HG03139 (cell line): ENCODE data around the gene MRAP2.

ENCODE experiments used
- ATAC-seq: cut with Tn5 transposase; IDR thresholded peaks from one replicate; pipeline ENCODE4 v1.9.1; 2021; ENCODE audit not compliant: unreplicated experiment

Gene MRAP2, protein sequence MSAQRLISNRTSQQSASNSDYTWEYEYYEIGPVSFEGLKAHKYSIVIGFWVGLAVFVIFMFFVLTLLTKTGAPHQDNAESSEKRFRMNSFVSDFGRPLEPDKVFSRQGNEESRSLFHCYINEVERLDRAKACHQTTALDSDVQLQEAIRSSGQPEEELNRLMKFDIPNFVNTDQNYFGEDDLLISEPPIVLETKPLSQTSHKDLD

DNA sequence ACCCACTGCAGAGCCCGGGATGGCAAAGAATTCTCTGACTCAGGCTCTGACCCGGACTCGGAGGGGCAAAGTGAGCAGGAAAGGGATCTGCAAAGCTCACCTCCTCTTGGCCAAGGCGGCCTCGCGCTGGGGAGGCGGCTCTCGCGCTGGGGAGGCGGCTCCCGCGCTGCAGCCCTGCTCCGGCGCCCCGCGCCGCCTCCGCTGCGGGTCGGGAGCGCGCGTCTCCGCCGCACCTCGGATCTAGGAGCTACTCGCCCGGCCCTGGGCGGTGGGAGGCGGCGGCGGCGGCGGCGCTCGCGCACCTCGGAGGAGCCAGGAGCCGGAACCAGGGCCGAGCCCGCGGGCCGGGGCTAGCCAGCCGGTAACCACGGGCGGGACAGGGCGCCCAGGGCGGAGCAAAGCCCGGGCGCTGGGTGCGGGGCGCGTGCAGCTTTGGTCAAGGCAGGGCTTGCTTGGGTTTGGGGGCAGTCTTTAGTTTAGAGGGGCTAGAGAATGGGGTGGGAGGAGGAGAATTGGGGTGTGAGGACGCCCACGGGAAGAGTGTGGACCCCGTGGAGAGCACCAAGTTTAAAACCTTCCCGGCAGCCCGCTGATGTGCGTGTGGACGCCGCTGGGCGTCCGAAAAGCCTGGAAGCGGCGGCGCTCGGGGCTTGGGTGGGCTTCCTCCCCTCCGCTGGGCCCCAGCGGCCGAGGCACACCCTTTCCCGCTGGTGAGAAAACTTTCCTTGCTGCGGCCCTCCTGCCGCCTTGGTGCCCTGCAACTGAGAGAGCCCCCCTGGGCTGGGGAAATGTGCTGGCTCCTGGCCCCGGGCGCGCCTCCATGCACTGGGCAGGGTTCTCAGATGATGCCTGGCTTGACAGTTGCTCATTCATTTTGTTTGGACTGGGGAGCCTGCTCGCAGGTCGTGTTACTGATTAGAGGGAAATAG lies at the start of gene MRAP2:
TSS of gene MRAP2 (plus strand) at position 250 of the 929 bp plus-strand sequence. CDS start 21,547 bp downstream, outside the sequence.
- no peak for ATAC-seq

DNA sequence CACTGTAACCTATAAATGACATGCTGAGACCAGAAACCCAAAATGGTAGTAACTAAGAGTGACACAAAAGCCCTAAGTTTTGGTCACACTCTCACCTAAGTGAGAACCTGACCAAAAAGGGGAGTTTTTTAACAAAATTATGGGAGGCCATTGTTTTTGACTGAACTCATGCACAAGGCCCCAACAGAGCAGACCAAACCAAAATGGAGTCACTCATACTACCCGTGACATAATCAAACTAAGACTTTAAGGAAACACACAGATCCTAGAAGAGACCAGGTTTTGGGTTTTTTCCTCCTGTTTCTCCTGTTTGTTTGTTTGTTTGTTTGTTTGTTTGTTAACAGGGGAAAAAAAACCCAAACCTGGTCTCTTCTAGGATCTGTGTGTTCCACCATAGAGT lies 49.2 kb upstream of the MRAP2 start:
- ATAC-seq: no peak

GRCh38 chr6:83985308-83985713 lies 48.3 kb upstream of the MRAP2 start:
- ATAC-seq: no peak

DNA sequence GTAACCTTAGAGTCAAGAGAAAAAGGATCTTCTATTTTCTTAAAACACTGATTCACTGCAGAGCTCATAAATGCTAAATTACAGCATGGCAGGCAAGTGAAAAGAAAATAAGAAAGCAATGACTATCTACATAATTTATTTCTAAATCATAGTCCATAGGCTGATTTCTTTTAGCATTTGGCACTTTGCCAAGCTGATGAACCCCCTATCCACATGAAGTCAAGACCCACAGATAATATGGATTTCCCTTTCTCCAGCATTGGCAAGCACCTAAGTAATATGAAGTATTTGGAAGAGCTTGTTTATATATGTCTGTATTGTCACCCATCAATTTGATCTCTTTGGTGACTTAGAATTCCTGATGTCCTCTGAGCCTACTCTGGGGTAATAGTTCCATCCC lies 47.9 kb upstream of the MRAP2 start:
- no peak for ATAC-seq

- ATAC-seq: no peak
Measured at GRCh38 chr6:83998021-83998584, 35.5 kb upstream of the MRAP2 start.

DNA sequence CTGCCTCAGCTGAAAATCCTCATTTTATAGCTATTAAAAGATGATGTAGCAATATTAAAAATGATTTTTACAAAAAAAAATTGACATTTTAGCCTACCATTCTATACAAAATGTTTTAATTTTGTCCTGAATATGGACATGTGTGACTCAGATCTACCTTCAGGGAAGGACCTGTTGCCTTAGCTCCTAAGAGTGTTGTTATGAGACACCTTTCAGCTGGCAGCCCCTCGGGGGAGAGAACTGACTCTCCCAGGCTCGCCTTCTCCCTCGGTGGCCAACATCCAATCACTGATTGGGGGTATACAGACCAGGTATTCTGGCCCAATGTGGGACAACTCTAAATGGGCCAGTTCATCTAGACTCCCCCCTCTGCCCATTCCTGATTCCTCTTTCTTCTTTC lies 32.5 kb upstream of the MRAP2 start:
- ATAC-seq: no peak

DNA sequence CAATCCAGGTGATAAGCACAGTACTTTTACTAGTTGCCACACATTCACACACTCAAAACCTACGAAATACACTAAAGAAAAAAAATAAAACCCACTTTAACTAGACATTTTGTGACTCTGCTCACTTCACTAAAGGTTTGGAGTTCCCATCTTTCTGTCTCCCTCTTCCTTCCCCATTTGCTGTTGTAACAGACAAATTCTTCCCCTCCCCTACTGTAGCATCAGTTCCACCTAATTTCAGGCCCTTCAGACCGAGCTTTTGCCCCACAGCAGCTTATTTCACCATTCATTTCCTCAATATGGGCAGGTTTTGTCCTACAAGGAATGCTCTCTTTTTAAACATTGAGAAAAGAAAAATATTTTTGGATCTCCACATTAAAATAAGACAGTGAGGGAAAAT lies 31.3 kb upstream of the MRAP2 start:
- ATAC-seq: no peak

DNA sequence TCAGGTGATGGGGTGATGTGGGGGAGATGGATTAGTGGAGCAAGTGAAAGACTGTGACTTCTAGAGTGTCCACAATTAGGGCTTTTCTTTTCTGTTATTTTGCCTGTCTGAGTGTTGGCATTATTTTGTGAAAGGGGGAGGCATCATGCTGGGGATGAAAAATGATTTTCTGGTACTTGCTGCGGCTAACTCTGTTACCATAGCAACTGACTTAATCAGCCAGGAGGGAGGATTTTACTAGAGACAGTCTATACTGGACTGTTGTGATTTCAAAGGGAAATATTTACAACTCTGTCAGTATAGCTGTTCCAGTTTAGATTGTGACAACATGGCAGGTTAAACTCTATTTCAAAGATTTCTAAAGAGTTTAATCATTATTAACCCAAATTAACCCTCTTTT lies 30.4 kb upstream of the MRAP2 start:
- no peak for ATAC-seq

- ATAC-seq: no peak
Measured at GRCh38 chr6:84003654-84004053, 29.9 kb upstream of the MRAP2 start.

- ATAC-seq: no peak
Measured at GRCh38 chr6:84007871-84008270, 25.7 kb upstream of the MRAP2 start.

- ATAC-seq: no peak
Measured at GRCh38 chr6:84013354-84013753, 20.2 kb upstream of the MRAP2 start.

- ATAC-seq: no peak
Measured at GRCh38 chr6:84013931-84014330, 19.6 kb upstream of the MRAP2 start.

DNA sequence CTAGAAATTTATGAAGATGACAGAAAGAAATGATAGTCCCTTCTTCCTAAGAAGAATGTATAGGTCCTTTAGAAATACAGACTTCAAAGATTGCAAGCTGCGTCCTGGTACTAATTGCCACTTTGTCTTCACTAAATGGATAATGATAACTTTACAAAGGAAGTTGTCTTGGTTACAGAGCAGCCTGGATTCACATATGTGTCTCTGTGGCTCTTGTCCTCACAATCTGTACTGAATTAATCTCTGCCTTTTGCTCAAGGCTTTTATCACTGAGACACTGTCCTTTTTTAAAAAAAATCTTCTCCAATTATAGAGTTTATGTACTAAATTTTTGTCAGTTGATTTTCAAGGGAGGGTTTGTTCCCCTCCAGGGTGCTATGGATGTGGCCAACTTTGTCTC lies 17.5 kb upstream of the MRAP2 start:
- no peak for ATAC-seq

- ATAC-seq: no peak
Measured at GRCh38 chr6:84017709-84018452, 15.7 kb upstream of the MRAP2 start.

GRCh38 chr6:84018453-84019061 lies 15.0 kb upstream of the MRAP2 start:
- no peak for ATAC-seq

GRCh38 chr6:84019141-84019841 lies 14.3 kb upstream of the MRAP2 start:
- ATAC-seq: no peak

DNA sequence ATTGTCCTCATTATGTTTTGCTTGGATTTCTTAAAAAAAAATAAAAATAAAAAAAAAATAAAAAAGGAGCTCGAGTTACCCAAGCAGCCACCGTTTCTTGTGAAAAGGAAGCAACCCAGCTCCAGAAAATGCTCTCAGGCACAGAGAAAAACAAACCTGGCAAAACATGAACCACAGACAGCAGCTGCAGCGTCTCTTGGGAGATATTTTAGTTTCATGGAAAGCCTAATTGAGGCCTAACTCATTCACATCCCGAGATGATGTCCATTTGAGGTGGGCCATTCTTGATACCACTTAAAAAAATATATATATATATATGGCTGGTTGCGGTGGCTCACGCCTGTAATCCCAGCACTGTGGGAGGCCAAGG lies 13.7 kb upstream of the MRAP2 start:
- no peak for ATAC-seq

GRCh38 chr6:84021625-84022024 lies 11.9 kb upstream of the MRAP2 start:
- no peak for ATAC-seq

GRCh38 chr6:84026721-84027164 lies 6.8 kb upstream of the MRAP2 start:
- no peak for ATAC-seq
